Measurements from ENCODE around the gene CMTR1. TPM values are rescaled to one million over a fixed set of nuclear protein-coding genes. Genes with fewer than 3 reads are reported as not detected.
A peak's percentile ranks its signal among the peaks of the same experiment; 100 is the strongest.

CMTR1 gene
- total RNA-seq, 2 donors from 2014 or later, result 26.1 to 34.7 TPM

DNA sequence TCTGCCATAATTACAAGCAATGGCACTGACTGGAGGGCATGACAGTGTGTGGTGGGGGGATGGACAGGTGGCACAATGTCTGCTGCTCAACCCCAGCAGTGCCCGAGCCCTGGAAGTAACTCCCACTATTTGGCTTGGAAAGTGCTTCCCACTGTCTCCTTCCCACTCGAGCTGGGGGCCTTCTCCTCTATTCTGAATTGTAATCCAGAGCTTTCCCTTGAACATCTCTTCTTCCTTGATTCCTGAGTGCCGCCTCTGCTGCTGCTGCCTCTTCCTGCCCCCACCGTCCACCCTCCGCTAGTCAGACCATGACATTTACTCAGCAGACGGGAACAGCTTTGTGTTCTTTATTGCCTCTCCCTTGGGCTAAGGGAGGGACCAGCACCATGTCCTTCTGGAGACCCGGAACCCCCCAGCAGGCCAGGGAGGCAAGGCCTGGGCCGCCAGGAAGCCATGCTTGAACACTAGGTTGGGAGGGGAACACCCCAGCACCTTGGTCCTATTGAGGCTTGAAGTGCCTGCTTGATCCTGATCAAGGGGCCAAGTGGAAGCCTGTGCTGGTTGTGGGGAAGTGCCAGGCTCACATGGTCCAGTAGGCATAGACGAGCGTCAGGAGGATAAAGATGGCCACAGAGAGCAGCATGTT, 49.7 kb downstream of the CMTR1 start:
- TF ChIP-seq, protein P1, sequence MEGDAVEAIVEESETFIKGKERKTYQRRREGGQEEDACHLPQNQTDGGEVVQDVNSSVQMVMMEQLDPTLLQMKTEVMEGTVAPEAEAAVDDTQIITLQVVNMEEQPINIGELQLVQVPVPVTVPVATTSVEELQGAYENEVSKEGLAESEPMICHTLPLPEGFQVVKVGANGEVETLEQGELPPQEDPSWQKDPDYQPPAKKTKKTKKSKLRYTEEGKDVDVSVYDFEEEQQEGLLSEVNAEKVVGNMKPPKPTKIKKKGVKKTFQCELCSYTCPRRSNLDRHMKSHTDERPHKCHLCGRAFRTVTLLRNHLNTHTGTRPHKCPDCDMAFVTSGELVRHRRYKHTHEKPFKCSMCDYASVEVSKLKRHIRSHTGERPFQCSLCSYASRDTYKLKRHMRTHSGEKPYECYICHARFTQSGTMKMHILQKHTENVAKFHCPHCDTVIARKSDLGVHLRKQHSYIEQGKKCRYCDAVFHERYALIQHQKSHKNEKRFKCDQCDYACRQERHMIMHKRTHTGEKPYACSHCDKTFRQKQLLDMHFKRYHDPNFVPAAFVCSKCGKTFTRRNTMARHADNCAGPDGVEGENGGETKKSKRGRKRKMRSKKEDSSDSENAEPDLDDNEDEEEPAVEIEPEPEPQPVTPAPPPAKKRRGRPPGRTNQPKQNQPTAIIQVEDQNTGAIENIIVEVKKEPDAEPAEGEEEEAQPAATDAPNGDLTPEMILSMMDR (IDR thresholded peaks at IDR 0.05), result no peak
- Histone ChIP-seq H3K36me3 (peaks cover 42% of the 10 kb centered on the region), H3K4me3 (no peak overlapping the region), H3K9me3 (no peaks in the 10 kb centered on the region), H3K27me3 (replicated peaks; ENCODE audit: insufficient read depth) (no peaks in the 10 kb centered on the region), H3K27ac (no peak overlapping the region), H3K4me1 (ENCODE audit: control insufficient read depth in 1 of 2, low read depth in 2 of 2) (no peaks in the 10 kb centered on the region)
- DNase-seq (ENCODE audit: low spot score), result no peak
- ATAC-seq (ENCODE audit: insufficient number of reproducible peaks, low FRiP score, low read depth), result no peak

DNA sequence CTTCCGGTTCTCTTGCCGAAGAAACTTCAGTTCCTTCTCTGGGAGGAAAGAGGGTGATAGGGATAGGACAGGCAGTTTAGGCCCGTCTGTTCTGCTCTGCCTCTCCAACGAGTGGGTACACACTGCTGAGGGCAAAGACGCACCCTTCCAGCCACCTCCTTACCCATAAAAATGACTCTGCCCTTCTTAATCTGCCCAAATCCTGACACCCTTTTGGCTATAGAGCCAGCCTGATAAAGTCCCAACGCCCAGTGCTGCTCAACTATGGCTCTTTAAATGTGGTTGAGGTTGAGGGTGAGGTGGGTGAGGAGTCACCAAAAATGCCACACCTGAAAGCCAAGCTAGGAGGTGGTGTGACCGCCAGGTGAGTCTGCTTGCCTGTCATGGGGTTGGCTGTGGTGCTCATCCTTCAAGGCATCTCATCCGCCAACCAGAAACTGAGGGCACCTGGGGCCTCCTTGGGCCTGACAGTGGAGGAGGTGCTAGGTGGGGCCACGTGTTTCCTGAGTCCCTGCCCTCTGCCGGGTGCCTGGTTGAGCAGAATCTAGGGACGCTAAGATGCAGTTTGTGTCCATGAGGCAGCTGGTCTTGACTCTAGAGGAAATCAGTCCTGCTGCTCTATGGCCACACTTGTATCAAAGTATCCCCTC, 50.4 kb downstream of the CMTR1 start:
- H3K36me3 ChIP-seq, result peaks cover 35% of the 10 kb centered on the region
- no peaks in the 10 kb centered on the region for H3K9me3 ChIP-seq
- ATAC-seq (ENCODE audit: insufficient number of reproducible peaks, low FRiP score, low read depth) (no peak), DNase-seq (ENCODE audit: low spot score) (no peak)
- no peaks in the 10 kb centered on the region for H3K27me3 ChIP-seq (replicated peaks; ENCODE audit: insufficient read depth)
- H3K27ac ChIP-seq, result no peak overlapping the region
- H3K4me3 ChIP-seq, result no peak overlapping the region
- H3K4me1 ChIP-seq (ENCODE audit: control insufficient read depth in 1 of 2, low read depth in 2 of 2), result no peaks in the 10 kb centered on the region
- TF ChIP-seq, protein P1 (IDR thresholded peaks at IDR 0.05), result no peak

DNA sequence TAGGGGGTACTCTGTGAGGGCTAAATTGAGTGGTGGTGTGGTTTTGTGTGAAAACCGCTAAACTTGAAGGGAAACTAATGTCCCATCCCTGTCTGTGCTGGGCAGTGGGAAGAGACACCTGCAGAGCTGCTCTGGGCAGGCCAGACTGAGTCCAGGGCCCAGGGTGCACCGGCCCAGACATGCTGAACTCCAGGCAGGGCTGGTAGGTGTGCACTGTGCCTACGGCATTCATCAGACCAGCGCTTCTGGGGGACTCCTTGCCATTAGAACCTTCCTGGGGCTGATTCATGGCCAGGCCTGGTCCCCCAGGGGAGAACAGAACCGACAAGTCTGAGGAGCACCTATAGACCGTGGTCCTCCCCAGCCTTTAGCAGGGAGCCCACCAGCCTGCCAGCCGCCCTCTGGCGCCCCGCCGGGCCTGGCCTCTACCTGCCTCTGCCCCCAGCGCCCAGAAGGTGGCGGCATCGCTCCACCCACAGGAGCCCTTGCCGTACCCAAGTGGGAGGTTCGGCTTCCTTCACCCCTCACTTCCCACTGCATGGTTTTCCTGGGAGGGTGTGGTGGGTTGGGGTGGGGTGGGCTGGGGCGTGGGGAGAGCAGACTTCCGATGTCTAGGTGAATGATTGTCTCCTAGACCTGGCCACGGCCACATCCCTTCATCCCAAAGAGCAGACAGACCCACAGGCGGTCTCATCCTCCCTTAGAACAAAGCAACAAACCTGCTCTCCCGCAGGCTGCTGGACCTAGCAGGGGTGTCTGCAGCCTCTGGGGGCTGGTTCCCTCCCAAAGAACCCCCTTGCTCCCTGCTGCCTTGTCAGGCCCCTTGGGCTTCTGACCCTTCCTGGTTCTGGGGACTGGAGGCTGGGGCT, 51.1 kb downstream of the CMTR1 start:
- Histone ChIP-seq H3K9me3 (no peaks in the 10 kb centered on the region), H3K4me3 (no peak overlapping the region), H3K27ac (no peak overlapping the region), H3K27me3 (replicated peaks; ENCODE audit: insufficient read depth) (no peaks in the 10 kb centered on the region), H3K36me3 (peaks cover 28% of the 10 kb centered on the region), H3K4me1 (ENCODE audit: control insufficient read depth in 1 of 2, low read depth in 2 of 2) (no peaks in the 10 kb centered on the region)
- ATAC-seq (ENCODE audit: insufficient number of reproducible peaks, low FRiP score, low read depth), result no peak
- no peak for DNase-seq (ENCODE audit: low spot score)
- TF ChIP-seq, protein P1 (IDR thresholded peaks at IDR 0.05), result peak; percentile 79

DNA sequence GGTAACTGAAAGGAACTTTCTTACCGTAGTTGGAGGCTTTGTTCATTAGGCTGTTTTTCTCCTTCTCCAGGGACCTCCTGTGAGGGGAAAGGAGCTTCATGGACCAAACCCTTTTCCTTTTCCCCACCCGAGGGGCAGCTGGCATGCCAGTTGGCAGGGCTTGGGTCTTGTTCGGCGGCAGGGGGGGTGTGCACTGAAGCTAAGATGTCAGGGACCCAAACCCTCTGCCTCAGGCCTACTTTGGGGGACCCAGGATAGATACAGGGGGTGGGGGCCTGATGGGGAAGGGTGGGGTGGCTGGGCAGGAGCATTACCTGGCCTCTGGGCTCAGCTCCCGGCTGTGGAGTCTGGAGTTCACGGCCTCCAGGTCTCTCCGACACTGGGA, 51.8 kb downstream of the CMTR1 start:
- no peak for ATAC-seq (ENCODE audit: insufficient number of reproducible peaks, low FRiP score, low read depth)
- no peak overlapping the region for H3K27ac ChIP-seq
- peaks cover 21% of the 10 kb centered on the region for H3K36me3 ChIP-seq
- H3K4me1 ChIP-seq (ENCODE audit: control insufficient read depth in 1 of 2, low read depth in 2 of 2), result peaks cover 0 to 1% of the 10 kb centered on the region in 2 donors
- TF ChIP-seq, protein P1 (IDR thresholded peaks at IDR 0.05), result no peak
- no peak for DNase-seq (ENCODE audit: low spot score)
- no peaks in the 10 kb centered on the region for H3K27me3 ChIP-seq (replicated peaks; ENCODE audit: insufficient read depth)
- H3K9me3 ChIP-seq, result no peaks in the 10 kb centered on the region
- H3K4me3 ChIP-seq, result no peak overlapping the region

DNA sequence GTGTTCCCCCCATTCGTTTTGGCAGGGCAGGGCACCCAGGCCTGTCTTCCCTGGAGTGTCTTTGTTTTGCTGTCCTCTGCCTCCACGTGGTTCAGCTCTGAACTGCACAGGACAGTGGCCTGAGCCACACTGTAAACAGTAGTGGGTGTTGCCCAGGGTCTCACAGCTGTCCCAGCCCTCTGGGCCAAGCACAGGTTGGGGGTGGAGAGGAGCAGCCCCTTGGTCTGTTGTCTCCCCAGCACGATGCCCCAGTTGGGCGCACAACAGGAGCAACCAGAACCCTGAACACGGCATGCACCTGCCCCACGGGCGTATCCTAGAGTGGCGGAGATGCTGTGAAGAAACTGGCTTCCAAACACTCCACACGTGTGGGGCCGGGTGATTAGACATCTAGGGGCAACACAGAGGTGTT, 52.3 kb downstream of the CMTR1 start:
- ATAC-seq (ENCODE audit: insufficient number of reproducible peaks, low FRiP score, low read depth) (no peak), DNase-seq (ENCODE audit: low spot score) (no peak)
- Histone ChIP-seq H3K4me3 (no peak overlapping the region), H3K27ac (no peak overlapping the region), H3K4me1 (ENCODE audit: control insufficient read depth in 1 of 2, low read depth in 2 of 2) (peaks cover 0 to 6% of the 10 kb centered on the region in 2 donors), H3K27me3 (replicated peaks; ENCODE audit: insufficient read depth) (no peaks in the 10 kb centered on the region), H3K9me3 (no peaks in the 10 kb centered on the region), H3K36me3 (peaks cover 16% of the 10 kb centered on the region)
- TF ChIP-seq, protein P1 (IDR thresholded peaks at IDR 0.05), result no peak

Data from thoracic aorta (tissue), 2 donors.